SK-N-SH (cell line): Measurements from ENCODE around the gene BAIAP2L2. TPM values are rescaled to one million over a fixed set of nuclear protein-coding genes. Genes with fewer than 3 reads are reported as not detected.

Experiments
- CTCF ChIA-PET: fragments of 300-600, 350-600 bp; formaldehyde crosslinking; extraction: SDS; loops from one replicate; lab custom pipeline; 2021; lab: Yijun Ruan, JAX
- POLR2A ChIA-PET: fragments of 350-600 bp; sonication (Branson Sonifier 250); formaldehyde crosslinking; extraction: SDS; loops from one replicate; lab custom pipeline; 2020; ENCODE audit warnings: antibody characterized with exemption, inconsistent platforms; lab: Yijun Ruan, JAX
- DNase-seq: peaks from one replicate; pipeline ENCODE4 v3.0.0; 2012
- H2AFZ ChIP-seq: fragments of 200-600 bp; sonication (generic); 2 replicates; pipeline ENCODE4 v1.8.1; 2016; ENCODE audit warnings: antibody characterized with exemption, mild to moderate bottlenecking, low read depth
- H3F3A ChIP-seq: fragments of 200-600 bp; sonication (generic); replicated peaks from 2 replicates; pipeline ENCODE3; 2016; ENCODE audit warnings: antibody characterized with exemption, mild to moderate bottlenecking; ENCODE audit not compliant: insufficient read depth
- H3K27ac ChIP-seq, 2 experiments: fragments of 200-500 bp in 1 of 2; fragments of 200-600 bp in 1 of 2; sonication (Bioruptor generic) in 1 of 2; sonication (generic), shearing (Covaris generic) in 1 of 2; 2 replicates each; pipeline versions ENCODE4 v1.5.1 to v1.6.1; 2014 to 2016; ENCODE audit warnings: low read depth in 2 of 2, inconsistent platforms in 1 of 2, low read length in 1 of 2, mild to moderate bottlenecking in 1 of 2, mixed read lengths in 1 of 2
- H3K27me3 ChIP-seq: fragments of 200-600 bp; sonication (generic), shearing (Covaris generic); 2 replicates; pipeline ENCODE4 v1.6.1; 2016; ENCODE audit warnings: mixed run types; ENCODE audit not compliant: insufficient read depth
- H3K36me3 ChIP-seq, 2 experiments: fragments of 200-500 bp in 1 of 2; fragments of 200-600 bp in 1 of 2; sonication (Bioruptor generic) in 1 of 2; sonication (generic) in 1 of 2; replicated peaks in 1 of 2; 2 replicates each; pipeline versions ENCODE3 to v1.5.1; 2014 to 2016; ENCODE audit warnings: low read length in 1 of 2, mild to moderate bottlenecking in 1 of 2; ENCODE audit not compliant: insufficient read depth in 2 of 2, control insufficient read depth in 1 of 2
- H3K4me1 ChIP-seq, 2 experiments: fragments of 200-500 bp in 1 of 2; fragments of 200-600 bp in 1 of 2; sonication (Bioruptor generic) in 1 of 2; sonication (generic), shearing (Covaris generic) in 1 of 2; 2 replicates each; pipeline versions ENCODE4 v1.5.1 to v1.6.1; 2014 to 2016; ENCODE audit warnings: low read depth in 1 of 2, low read length in 1 of 2, mixed run types in 1 of 2; ENCODE audit not compliant: insufficient read depth in 2 of 2, control insufficient read depth in 1 of 2
- H3K4me2 ChIP-seq: fragments of 200-600 bp; sonication (generic), shearing (Covaris generic); 2 replicates; pipeline ENCODE4 v1.6.1; 2017; ENCODE audit warnings: mixed run types
- H3K4me3 ChIP-seq, 2 experiments: fragments of 200-500 bp in 1 of 2; fragments of 200-600 bp in 1 of 2; sonication (Bioruptor generic) in 1 of 2; sonication (generic), shearing (Covaris generic) in 1 of 2; 2 replicates each; pipeline versions ENCODE4 v1.5.1 to v1.8.1; 2014 to 2016; ENCODE audit warnings: low read depth in 2 of 2, inconsistent platforms in 1 of 2, low read length in 1 of 2, mild to moderate bottlenecking in 1 of 2, mixed read lengths in 1 of 2, moderate library complexity in 1 of 2
- H3K79me2 ChIP-seq: fragments of 200-600 bp; sonication (generic); 2 replicates; pipeline ENCODE4 v1.8.1; 2017; ENCODE audit warnings: mild to moderate bottlenecking; ENCODE audit not compliant: insufficient read depth
- H3K9ac ChIP-seq: fragments of 200-600 bp; sonication (generic); 2 replicates; pipeline ENCODE4 v1.6.1; 2017; ENCODE audit warnings: mixed run types
- H3K9me2 ChIP-seq: fragments of 200-600 bp; sonication (generic); 2 replicates; pipeline ENCODE4 v1.6.1; 2017; ENCODE audit warnings: mixed run types
- H3K9me3 ChIP-seq: fragments of 200-600 bp; sonication (generic); 2 replicates; pipeline ENCODE4 v1.6.1; 2017; ENCODE audit warnings: mixed run types, mild to moderate bottlenecking, moderate library complexity
- H4K20me1 ChIP-seq: fragments of 200-600 bp; sonication (generic); 2 replicates; pipeline ENCODE4 v1.6.1; 2017; ENCODE audit warnings: mild to moderate bottlenecking, mixed run types; ENCODE audit not compliant: insufficient read depth
- CTCF ChIP-seq: fragments of 200-600 bp; sonication (generic); IDR thresholded peaks from 2 replicates; pipeline ENCODE4 v1.6.1; 2017; ENCODE audit warnings: antibody characterized with exemption, mild to moderate bottlenecking, moderate library complexity
- ELF1 ChIP-seq: IDR thresholded peaks from 2 replicates; pipeline ENCODE4 v1.4.0; 2012
- EZH2phosphoT487 ChIP-seq: fragments of 200-600 bp; sonication (generic); IDR thresholded peaks from 2 replicates; pipeline ENCODE4 v1.6.1; 2017; ENCODE audit warnings: low read depth, mixed run types, mild to moderate bottlenecking, antibody characterized with exemption, moderate library complexity, borderline replicate concordance
- GABPA ChIP-seq: IDR thresholded peaks from 2 replicates; pipeline ENCODE4 v1.4.0; 2012; ENCODE audit warnings: low read depth, mild to moderate bottlenecking
- IRF3 ChIP-seq: fragments of 150-350 bp; IDR thresholded peaks from 2 replicates; pipeline ENCODE4 v1.6.1; 2016; ENCODE audit warnings: mild to moderate bottlenecking, low read depth, low read length
- JUND ChIP-seq: IDR thresholded peaks from 2 replicates; pipeline ENCODE4 v1.4.0; 2012
- MAX ChIP-seq: IDR thresholded peaks from 2 replicates; pipeline ENCODE4 v1.4.0; 2012; ENCODE audit warnings: low read depth
- NFIC ChIP-seq: IDR thresholded peaks from 2 replicates; pipeline ENCODE4 v1.4.0; 2012; ENCODE audit warnings: borderline replicate concordance
- POLR2AphosphoS5 ChIP-seq: IDR thresholded peaks from 2 replicates; pipeline ENCODE4 v1.6.1; 2012; ENCODE audit warnings: low read depth, low read length
- RAD21 ChIP-seq: IDR thresholded peaks from 2 replicates; pipeline ENCODE4 v1.6.1; 2012; ENCODE audit warnings: mild to moderate bottlenecking, low read length
- RCOR1 ChIP-seq: fragments of 150-350 bp; IDR thresholded peaks from 2 replicates; pipeline ENCODE4 v1.6.1; 2017; ENCODE audit warnings: antibody characterized with exemption, low read length
- RXRA ChIP-seq: IDR thresholded peaks from 2 replicates; pipeline ENCODE4 v1.4.0; 2012; ENCODE audit warnings: low read depth, mild to moderate bottlenecking, borderline replicate concordance
- SIN3A ChIP-seq: IDR thresholded peaks from 2 replicates; pipeline ENCODE4 v1.6.1; 2012; ENCODE audit warnings: low read depth, mild to moderate bottlenecking, low read length, moderate library complexity, borderline replicate concordance
- TCF12 ChIP-seq: IDR thresholded peaks from 2 replicates; pipeline ENCODE4 v1.4.0; 2012
- USF2 ChIP-seq: fragments of 150-350 bp; IDR thresholded peaks from 2 replicates; pipeline ENCODE4 v1.6.1; 2017; ENCODE audit warnings: antibody characterized with exemption, low read length, low read depth, borderline replicate concordance
- ZBTB33 ChIP-seq: IDR thresholded peaks from 2 replicates; pipeline ENCODE4 v1.4.0; 2012; ENCODE audit warnings: low read depth, borderline replicate concordance
- WGBS: methylation state at CpG from one replicate; pipeline ENCODE4 v1.1.6; 2017; ENCODE audit warnings: low lambda C conversion rate; 5-methylcytosine and 5-hydroxymethylcytosine counted together
- polyA plus RNA-seq, 3 experiments: library from polyadenylated mRNA; depleted of rRNA; stranded (reverse); fragments of >200 nt; gene quantifications; 2 replicates each; pipeline ENCODE4 v1.2.3, GENCODE V29; 2012

The BAIAP2L2 gene
- polyA plus RNA-seq, 1 of the 3 experiments (the other 2 are of a cell fraction) = 0.16 TPM

GRCh38 chr22:38051261-38051660, 59.2 kb downstream of the BAIAP2L2 start:
- H3K9ac ChIP-seq = no peak overlapping the region

GRCh38 chr22:38050720-38051119, 59.8 kb downstream of the BAIAP2L2 start:
- CTCF ChIA-PET = interaction anchor here (0.6 kb wide), 1 partner anchor 302 kb away, joined by 3 read pairs; no protein-coding TSS in a partner anchor
- POLR2A ChIA-PET = no interaction called here
- TF ChIP-seq EZH2phosphoT487 (no peak), MAX (no peak), USF2 (no peak), IRF3 (no peak), CTCF (no peak), RXRA (no peak), RAD21 (no peak)

More at GRCh38 chr22:38051261-38051660, 59.2 kb downstream of the BAIAP2L2 start:
- Histone ChIP-seq H3K9me2 (no peaks in the 10 kb centered on the region), H3K4me3 (no peak overlapping the region), H3K27ac (no peak overlapping the region), H2AFZ (no peak overlapping the region), H3K36me3 (no peaks in the 10 kb centered on the region), H3K9me3 (no peaks in the 10 kb centered on the region), H3K4me2 (no peak overlapping the region), H3K4me1 (no peaks in the 10 kb centered on the region; a peak in 1 of 4 replicates), H3K27me3 (no peaks in the 10 kb centered on the region; the same call in 1 of the 2 replicates), H3K79me2 (no peaks in the 10 kb centered on the region), H4K20me1 (no peaks in the 10 kb centered on the region), H3F3A (no peaks in the 10 kb centered on the region)
- ChIA-PET CTCF (interaction anchor here (0.7 to 1.7 kb wide), 7 partner anchors 15 to 514 kb away, joined by 3 to 19 read pairs (median 5); partner anchors contain the start of gene PLA2G6), POLR2A (no interaction called here)
- no peak for DNase-seq
- WGBS = 47% methylated on average over 3 of the region's 8 CpGs
- TF ChIP-seq POLR2AphosphoS5 = no peak
- TF ChIP-seq RCOR1 = no peak
- no peak for TF ChIP-seq MAX
- TF ChIP-seq RAD21 = no peak
- no peak for TF ChIP-seq IRF3
- no peak for TF ChIP-seq SIN3A
- TF ChIP-seq JUND = no peak
- no peak for TF ChIP-seq NFIC
- TF ChIP-seq ELF1 = no peak
- TF ChIP-seq TCF12 = no peak
- TF ChIP-seq GABPA = no peak
- no peak for TF ChIP-seq EZH2phosphoT487
- TF ChIP-seq ZBTB33 = no peak

More at GRCh38 chr22:38050720-38051119, 59.8 kb downstream of the BAIAP2L2 start:
- no peak overlapping the region for H3K9ac ChIP-seq
- no peaks in the 10 kb centered on the region for H3K36me3 ChIP-seq
- H3K79me2 ChIP-seq = no peaks in the 10 kb centered on the region
- H2AFZ ChIP-seq = no peak overlapping the region
- no peak for DNase-seq
- no peaks in the 10 kb centered on the region for H3F3A ChIP-seq
- H3K4me1 ChIP-seq = no peaks in the 10 kb centered on the region; a peak in 1 of 4 replicates
- H3K27ac ChIP-seq = no peak overlapping the region
- no peaks in the 10 kb centered on the region; the same call in 1 of the 2 replicates for H3K27me3 ChIP-seq
- H3K9me2 ChIP-seq = no peaks in the 10 kb centered on the region
- 63% methylated on average over 1 of the region's 7 CpGs for WGBS
- H3K4me2 ChIP-seq = no peak overlapping the region
- no peaks in the 10 kb centered on the region for H3K9me3 ChIP-seq
- H3K4me3 ChIP-seq = no peak overlapping the region
- H4K20me1 ChIP-seq = no peaks in the 10 kb centered on the region
